Parathyroid adenoma (tissue), 2 donors: ENCODE measurements around the gene NDUFA13.

Experiments
- H2AFZ ChIP-seq: fragments of 300-600 bp; sonication (generic); one replicate; pipeline ENCODE4 v1.7.0; 2017; ENCODE audit warnings: antibody characterized with exemption, mild to moderate bottlenecking
- H3K27ac ChIP-seq: fragments of 300-600 bp; sonication (generic); one replicate; pipeline ENCODE4 v1.7.0; 2017
- H3K27me3 ChIP-seq: fragments of 300-600 bp; sonication (generic); one replicate; pipeline ENCODE4 v1.7.0; 2017; ENCODE audit warnings: low read length; ENCODE audit not compliant: control insufficient read depth, insufficient read depth
- H3K36me3 ChIP-seq: fragments of 300-600 bp; sonication (generic); one replicate; pipeline ENCODE4 v1.7.0; 2017; ENCODE audit warnings: low read length; ENCODE audit not compliant: control insufficient read depth, insufficient read depth
- H3K4me1 ChIP-seq: fragments of 300-600 bp; sonication (generic); one replicate; pipeline ENCODE4 v1.7.0; 2017; ENCODE audit warnings: control low read depth
- H3K4me2 ChIP-seq: fragments of 300-600 bp; sonication (generic); one replicate; pipeline ENCODE4 v1.7.0; 2017; ENCODE audit warnings: low read length
- H3K4me3 ChIP-seq: fragments of 300-600 bp; sonication (generic); one replicate; pipeline ENCODE4 v1.7.0; 2017; ENCODE audit warnings: low read depth, low read length
- H3K79me2 ChIP-seq: fragments of 300-600 bp; sonication (generic); one replicate; pipeline ENCODE4 v1.7.0; 2017; ENCODE audit warnings: control low read depth
- H3K9ac ChIP-seq: fragments of 300-600 bp; sonication (generic); one replicate; pipeline ENCODE4 v1.7.0; 2017; ENCODE audit warnings: mild to moderate bottlenecking
- H3K9me3 ChIP-seq: fragments of 300-600 bp; sonication (generic); one replicate; pipeline ENCODE4 v1.7.0; 2017; ENCODE audit warnings: low read length; ENCODE audit not compliant: control insufficient read depth
- CTCF ChIP-seq: fragments of 300-600 bp; sonication (generic); IDR thresholded peaks from one replicate; pipeline ENCODE4 v1.7.0; 2017; ENCODE audit warnings: antibody characterized with exemption, mild to moderate bottlenecking
- donor health status: primary hyperparathyroidism.

The NDUFA13 gene

DNA sequence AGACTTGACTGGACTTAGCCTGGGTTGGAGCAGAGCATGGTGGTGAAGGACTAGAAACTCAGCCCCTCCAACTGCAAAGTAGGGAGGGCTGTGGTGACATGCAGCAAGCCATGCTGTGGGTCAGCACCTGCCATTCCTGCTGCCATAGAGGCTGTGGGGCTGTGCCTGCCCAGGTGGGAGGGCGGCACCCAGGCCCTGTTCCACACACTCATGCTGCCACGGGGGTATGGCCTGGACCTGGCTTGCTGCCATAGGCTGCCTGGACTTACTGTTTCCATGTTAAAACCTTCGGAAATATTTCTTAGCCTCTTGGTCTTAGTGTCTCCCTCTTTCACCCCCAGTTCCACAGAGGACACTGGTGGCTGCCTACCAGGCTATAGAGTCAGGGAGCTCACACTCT, 51.4 kb downstream of the NDUFA13 start:
- peaks cover 3% of the 10 kb centered on the region for H3K4me1 ChIP-seq
- no peak overlapping the region for H3K4me3 ChIP-seq
- H3K4me2 ChIP-seq: no peak overlapping the region
- no peaks in the 10 kb centered on the region for H3K27me3 ChIP-seq
- no peak for TF ChIP-seq CTCF
- no peaks in the 10 kb centered on the region for H3K9me3 ChIP-seq
- H2AFZ ChIP-seq: no peak overlapping the region
- H3K36me3 ChIP-seq: no peaks in the 10 kb centered on the region
- H3K27ac ChIP-seq: no peak overlapping the region
- H3K9ac ChIP-seq: no peak overlapping the region
- no peaks in the 10 kb centered on the region for H3K79me2 ChIP-seq

GRCh38 chr19:19568802-19569756, 53.1 kb downstream of the NDUFA13 start:
- Histone ChIP-seq H3K9ac (no peak overlapping the region), H3K4me2 (no peak overlapping the region), H3K4me1 (peaks cover 3% of the 10 kb centered on the region), H3K4me3 (no peak overlapping the region), H3K27ac (no peak overlapping the region), H3K36me3 (no peaks in the 10 kb centered on the region), H2AFZ (no peak overlapping the region), H3K79me2 (no peaks in the 10 kb centered on the region), H3K9me3 (no peaks in the 10 kb centered on the region), H3K27me3 (no peaks in the 10 kb centered on the region)
- no peak for TF ChIP-seq CTCF

- H3K4me3 ChIP-seq: no peak overlapping the region
- H3K36me3 ChIP-seq: no peaks in the 10 kb centered on the region
- H2AFZ ChIP-seq: no peak overlapping the region
- H3K27ac ChIP-seq: no peak overlapping the region
- H3K27me3 ChIP-seq: no peaks in the 10 kb centered on the region
- no peaks in the 10 kb centered on the region for H3K79me2 ChIP-seq
- no peaks in the 10 kb centered on the region for H3K9me3 ChIP-seq
- H3K9ac ChIP-seq: no peak overlapping the region
- no peak overlapping the region for H3K4me2 ChIP-seq
- H3K4me1 ChIP-seq: peaks cover 3% of the 10 kb centered on the region
- no peak for TF ChIP-seq CTCF
These were observed 54.5 kb downstream of the NDUFA13 start for GRCh38 chr19:19570571-19570970.

- H3K36me3 ChIP-seq: no peaks in the 10 kb centered on the region
- H3K4me1 ChIP-seq: peaks cover 3% of the 10 kb centered on the region
- no peaks in the 10 kb centered on the region for H3K27me3 ChIP-seq
- H2AFZ ChIP-seq: no peak overlapping the region
- H3K79me2 ChIP-seq: no peaks in the 10 kb centered on the region
- H3K9me3 ChIP-seq: no peaks in the 10 kb centered on the region
- H3K4me2 ChIP-seq: no peak overlapping the region
- no peak for TF ChIP-seq CTCF
- no peak overlapping the region for H3K4me3 ChIP-seq
- no peak overlapping the region for H3K9ac ChIP-seq
- H3K27ac ChIP-seq: no peak overlapping the region
These were observed 55.2 kb downstream of the NDUFA13 start for GRCh38 chr19:19571071-19571786.
